ENCODE data around the gene DDR1.
A peak's percentile ranks its signal among the peaks of the same experiment; 100 is the strongest.
"Not testable (repeated sequence)": the region's sequence is repeated elsewhere in the genome, so short reads cannot be mapped to it uniquely, and the experiment has no call there.

DDR1 gene

GRCh38 chr6:30854285-30855040 lies 29.9 kb upstream of the DDR1 start:
- DNase-seq (ENCODE audit: low spot score), result no peak

GRCh38 chr6:30855429-30856075 lies 28.8 kb upstream of the DDR1 start:
- no peak for DNase-seq (ENCODE audit: low spot score)

- no peak for DNase-seq (ENCODE audit: low spot score)
These were observed 27.2 kb upstream of the DDR1 start for GRCh38 chr6:30857112-30857511.

GRCh38 chr6:30857549-30857948 lies 26.8 kb upstream of the DDR1 start:
- DNase-seq (ENCODE audit: low spot score), result no peak

- DNase-seq (ENCODE audit: low spot score), result not testable (repeated sequence)
These were observed 24.6 kb upstream of the DDR1 start for GRCh38 chr6:30859726-30860125.

- no peak for DNase-seq (ENCODE audit: low spot score)
These were observed 22.9 kb upstream of the DDR1 start for GRCh38 chr6:30861257-30862048.

GRCh38 chr6:30862156-30862875 lies 22.0 kb upstream of the DDR1 start:
- no peak for DNase-seq (ENCODE audit: low spot score)

GRCh38 chr6:30864325-30864724 lies 20.0 kb upstream of the DDR1 start:
- DNase-seq (ENCODE audit: low spot score), result no peak

- not testable (repeated sequence) for DNase-seq (ENCODE audit: low spot score)
These were observed 15.0 kb upstream of the DDR1 start for GRCh38 chr6:30869241-30869749.

GRCh38 chr6:30870546-30870945 lies 13.8 kb upstream of the DDR1 start:
- DNase-seq (ENCODE audit: low spot score), result no peak

GRCh38 chr6:30871592-30872183 lies 12.6 kb upstream of the DDR1 start:
- no peak for DNase-seq (ENCODE audit: low spot score)

- no peak for DNase-seq (ENCODE audit: low spot score)
These were observed 11.1 kb upstream of the DDR1 start for GRCh38 chr6:30873137-30873640.

GRCh38 chr6:30873795-30874194 lies 10.5 kb upstream of the DDR1 start:
- not testable (repeated sequence) for DNase-seq (ENCODE audit: low spot score)

- no peak for DNase-seq (ENCODE audit: low spot score)
These were observed 8.9 kb upstream of the DDR1 start for GRCh38 chr6:30875244-30876038.

- DNase-seq (ENCODE audit: low spot score), result no peak
These were observed 8.1 kb upstream of the DDR1 start for GRCh38 chr6:30876039-30876730.

GRCh38 chr6:30877419-30878262 lies 6.7 kb upstream of the DDR1 start:
- DNase-seq (ENCODE audit: low spot score), result peak; percentile 76

GRCh38 chr6:30879684-30880427 lies 4.5 kb upstream of the DDR1 start:
- DNase-seq (ENCODE audit: low spot score), result no peak

GRCh38 chr6:30880698-30881252 lies 3.5 kb upstream of the DDR1 start:
- no peak for DNase-seq (ENCODE audit: low spot score)

Data from D341Med (cell line).